Prostate gland (tissue), 2 donors: Measurements from ENCODE around the gene TMPRSS6. TPM values are rescaled to one million over a fixed set of nuclear protein-coding genes. Genes with fewer than 3 reads are reported as not detected.
"Not testable (repeated sequence)": the region's sequence is repeated elsewhere in the genome, so short reads cannot be mapped to it uniquely, and the experiment has no call there.

Experiments used
- DNase-seq: peaks from one replicate; pipeline ENCODE4 v3.0.0-alpha.2; 2019; ENCODE audit warnings: low spot score
- H3K27ac ChIP-seq, 2 donors: fragments of 200-600 bp; sonication (generic); 2 replicates each; pipeline ENCODE4 v1.5.1; 2017 to 2019
- H3K27me3 ChIP-seq: fragments of 200-600 bp; sonication (generic); replicated peaks from 2 replicates; pipeline ENCODE4 v1.5.1; 2019; ENCODE audit not compliant: insufficient read depth
- H3K36me3 ChIP-seq, 2 donors: fragments of 200-600 bp; sonication (generic); 1 replicate in 1 of 2; 2 replicates in 1 of 2; pipeline versions ENCODE4 v1.5.1 to v1.8.1; 2017 to 2019
- H3K4me1 ChIP-seq: fragments of 200-600 bp; sonication (generic); replicated peaks from 2 replicates; pipeline ENCODE4 v1.5.1; 2019
- H3K4me3 ChIP-seq, 2 donors: fragments of 200-600 bp; sonication (generic); 2 replicates each; pipeline ENCODE4 v1.5.1; 2017 to 2019
- H3K9me3 ChIP-seq: fragments of 200-600 bp; sonication (generic); 2 replicates; pipeline ENCODE4 v1.5.1; 2017
- CTCF ChIP-seq, 4 experiments: fragments of 200-600 bp in 2 of 4; fragments of 450-650 bp in 2 of 4; sonication (generic) in 2 of 4; IDR thresholded peaks; 1 replicate in 3 of 4; 2 replicates in 1 of 4; pipeline ENCODE4 v1.5.1; 2016 to 2019; ENCODE audit warnings: antibody characterized with exemption in 4 of 4, mild to moderate bottlenecking in 2 of 4, moderate library complexity in 2 of 4
- POLR2A ChIP-seq: fragments of 450-650 bp; IDR thresholded peaks from one replicate; pipeline ENCODE4 v1.6.1; 2016; ENCODE audit warnings: antibody characterized with exemption, mild to moderate bottlenecking
- POLR2AphosphoS5 ChIP-seq: sonication (generic); formaldehyde crosslinking; IDR thresholded peaks from one replicate; pipeline ENCODE4 v1.6.1; 2017; ENCODE audit warnings: antibody characterized with exemption
- WGBS: methylation state at CpG from one replicate; pipeline ENCODE4 v1.1.5; 2018; 5-methylcytosine and 5-hydroxymethylcytosine counted together
- intact Hi-C: fragments of 100-400 bp; cut with DNase I; formaldehyde crosslinking; loops from one replicate; pipeline ENCODE4 v1.14.2; 2022
- total RNA-seq, 2 donors: library from RNA; depleted of rRNA; stranded (reverse); fragments of >200 nt; gene quantifications; one replicate each; pipeline ENCODE4 v1.1.0, GENCODE V29; 2016

TMPRSS6 gene
- total RNA-seq, 2 donors from 2014 or later: 0.45 TPM; not detected in 1

DNA sequence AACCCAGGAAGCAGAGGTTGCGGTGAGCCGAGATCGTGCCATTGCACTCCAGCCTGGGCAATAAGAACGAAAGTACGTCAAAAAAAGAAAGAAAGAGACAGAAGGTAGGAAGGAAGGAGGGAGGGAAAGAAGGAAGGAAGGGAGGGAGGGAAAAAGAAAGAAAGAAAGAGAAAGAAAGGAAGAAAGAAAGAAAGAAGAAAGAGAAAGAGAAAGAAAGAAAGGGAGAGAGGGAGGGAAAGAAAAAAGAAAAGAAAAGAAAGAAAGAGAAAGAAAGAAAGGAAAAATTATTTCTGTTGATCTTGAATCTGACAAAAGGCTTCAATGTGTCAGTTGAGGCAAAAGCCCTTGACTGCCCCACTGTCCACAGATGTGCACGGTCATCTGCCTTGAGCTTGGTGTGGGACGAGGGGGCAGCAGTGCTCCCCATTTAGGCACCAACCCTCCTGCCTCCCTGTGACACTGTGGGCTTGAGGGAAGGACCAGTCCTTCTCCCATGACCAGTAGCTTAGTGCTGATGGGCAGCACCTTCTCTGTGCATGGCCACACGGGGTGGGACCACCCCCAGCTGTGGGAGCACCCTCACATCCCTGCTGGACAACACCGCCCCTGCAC is 33.6 kb downstream of the TMPRSS6 start:
- WGBS: 79% methylated on average over 9 of the region's 9 CpGs
- no peaks in the 10 kb centered on the region for H3K36me3 ChIP-seq
- no peaks in the 10 kb centered on the region for H3K9me3 ChIP-seq
- H3K4me1 ChIP-seq: no peaks in the 10 kb centered on the region
- no peaks in the 10 kb centered on the region for H3K27me3 ChIP-seq
- intact Hi-C loops: loop anchor here (10.0 kb wide), 1 partner anchor 129 kb away; no protein-coding TSS in a partner anchor
- H3K27ac ChIP-seq: no peak overlapping the region
- TF ChIP-seq POLR2A (no peak), POLR2AphosphoS5 (no peak), CTCF (IDR thresholded peaks at IDR 0.05) (no peak)
- no peak for DNase-seq
- no peak overlapping the region for H3K4me3 ChIP-seq

DNA sequence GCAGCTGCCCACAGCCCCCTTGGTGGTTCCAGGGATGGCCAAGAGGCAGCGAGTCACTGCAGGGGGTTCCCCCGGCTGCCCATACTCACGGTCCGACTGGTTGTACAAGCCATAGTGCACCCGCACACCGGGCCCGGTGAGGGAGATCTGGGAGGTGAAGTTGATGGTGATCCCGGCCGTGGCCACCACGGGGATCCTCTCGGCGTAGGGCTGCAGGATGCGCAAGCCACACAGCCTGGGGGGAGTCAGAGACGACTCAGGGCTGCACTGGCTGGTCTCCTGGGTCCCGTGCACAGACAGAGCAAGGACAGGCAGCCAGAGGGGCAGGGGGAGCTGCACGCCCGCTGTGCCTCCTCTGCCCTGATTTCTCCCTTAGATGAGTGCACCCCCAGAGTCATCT is 34.5 kb downstream of the TMPRSS6 start:
- H3K4me1 ChIP-seq: no peaks in the 10 kb centered on the region
- no peak for DNase-seq
- no peak overlapping the region for H3K27ac ChIP-seq
- WGBS: 36% methylated on average over 14 of the region's 17 CpGs
- TF ChIP-seq POLR2AphosphoS5: no peak
- TF ChIP-seq POLR2A: no peak
- TF ChIP-seq CTCF (IDR thresholded peaks at IDR 0.05): no peak
- no peak overlapping the region for H3K4me3 ChIP-seq
- intact Hi-C loops: loop anchor here (10.0 kb wide), 1 partner anchor 130 kb away; no protein-coding TSS in a partner anchor
- H3K9me3 ChIP-seq: no peaks in the 10 kb centered on the region
- H3K27me3 ChIP-seq: no peaks in the 10 kb centered on the region
- H3K36me3 ChIP-seq: no peaks in the 10 kb centered on the region

GRCh38 chr22:37074537-37074936 is 35.0 kb downstream of the TMPRSS6 start:
- no peak for TF ChIP-seq POLR2AphosphoS5
- TF ChIP-seq CTCF (IDR thresholded peaks at IDR 0.05): no peak
- TF ChIP-seq POLR2A: no peak
- no peak overlapping the region for H3K4me3 ChIP-seq
- 59% methylated on average over 16 of the region's 16 CpGs for WGBS
- no peaks in the 10 kb centered on the region for H3K27me3 ChIP-seq
- no peak overlapping the region for H3K27ac ChIP-seq
- H3K4me1 ChIP-seq: no peaks in the 10 kb centered on the region
- no peak for DNase-seq
- intact Hi-C loops: loop anchor here (10.0 kb wide), 1 partner anchor 130 kb away; no protein-coding TSS in a partner anchor
- H3K9me3 ChIP-seq: no peaks in the 10 kb centered on the region
- no peaks in the 10 kb centered on the region for H3K36me3 ChIP-seq

- WGBS: 88% methylated on average over 8 of the region's 8 CpGs
- DNase-seq: no peak
- H3K27ac ChIP-seq: no peak overlapping the region
- no peaks in the 10 kb centered on the region for H3K9me3 ChIP-seq
- intact Hi-C loops: loop anchor here (10.0 kb wide), 1 partner anchor 132 kb away; no protein-coding TSS in a partner anchor
- no peaks in the 10 kb centered on the region for H3K36me3 ChIP-seq
- TF ChIP-seq POLR2A (no peak), POLR2AphosphoS5 (no peak), CTCF (IDR thresholded peaks at IDR 0.05) (no peak)
- peaks cover 9% of the 10 kb centered on the region for H3K27me3 ChIP-seq
- no peak overlapping the region for H3K4me3 ChIP-seq
- no peaks in the 10 kb centered on the region for H3K4me1 ChIP-seq
Observed at GRCh38 chr22:37072673-37073072, 36.8 kb downstream of the TMPRSS6 start.

DNA sequence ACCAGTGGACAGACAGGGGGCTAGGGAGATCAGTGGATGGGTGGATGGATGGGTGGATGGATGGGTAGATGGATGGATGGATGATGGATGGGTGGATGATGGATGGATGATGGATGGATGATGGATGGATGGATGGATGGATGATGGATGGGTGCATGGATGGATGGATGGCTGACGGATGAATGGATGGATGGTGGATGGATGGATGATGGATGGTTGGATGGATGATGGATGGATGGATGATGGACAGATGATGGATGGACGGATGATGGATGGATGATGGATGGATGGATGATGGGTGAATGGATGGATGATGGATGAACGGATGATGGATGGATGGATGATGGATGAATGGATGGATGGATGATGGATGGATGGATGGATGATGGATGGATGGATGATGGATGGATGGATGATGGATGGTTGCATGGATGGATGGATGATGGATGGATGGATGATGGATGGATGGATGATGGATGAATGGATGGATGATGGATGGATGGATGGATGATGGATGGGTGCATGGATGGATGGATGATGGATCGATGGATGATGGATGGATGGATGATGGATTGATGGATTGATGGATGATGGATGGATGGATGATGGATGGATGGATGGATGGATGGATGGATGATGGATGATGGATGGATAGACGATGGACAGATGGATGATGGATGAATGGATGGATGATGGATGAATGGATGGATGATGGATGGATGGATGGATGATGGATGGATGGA is 37.5 kb downstream of the TMPRSS6 start:
- not testable (repeated sequence) for H3K27me3 ChIP-seq, H3K9me3 ChIP-seq, H3K36me3 ChIP-seq, H3K4me1 ChIP-seq, H3K4me3 ChIP-seq, DNase-seq, H3K27ac ChIP-seq
- intact Hi-C loops: loop anchor here (10.0 kb wide), 1 partner anchor 133 kb away; no protein-coding TSS in a partner anchor
- 92% methylated on average over 5 of the region's 5 CpGs for WGBS
